ENCODE measurements around the gene HSD17B3. TPM values are rescaled to one million over a fixed set of nuclear protein-coding genes. Genes with fewer than 3 reads are reported as not detected.

Gene HSD17B3
- total and polyA plus RNA-seq, 10 of the 15 experiments (the other 5 are each of a cell fraction or from before 2014, with no cell fraction given), result not detected

DNA sequence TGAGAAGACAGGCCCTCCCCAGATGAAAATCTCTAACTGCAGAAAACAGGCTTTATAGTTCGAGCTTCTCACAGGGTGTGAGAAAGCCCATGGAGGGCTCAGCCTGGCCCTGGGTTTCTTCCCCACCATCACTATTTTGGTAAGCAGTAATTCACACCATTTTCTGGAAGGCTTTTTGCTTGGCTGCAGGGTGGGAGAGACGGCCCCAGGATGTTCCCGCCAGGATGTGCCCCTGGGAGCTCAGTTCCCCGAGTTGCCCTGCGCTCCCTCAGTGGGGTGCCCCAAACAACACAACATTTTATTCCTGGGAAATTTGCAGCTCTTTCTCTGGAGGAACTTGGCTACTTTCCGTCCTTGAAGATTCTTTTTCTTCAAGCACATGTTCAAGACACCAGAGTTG lies 100.8 kb downstream of the HSD17B3 start:
- TF ChIP-seq HCFC1 (IDR thresholded peaks at IDR 0.05; ENCODE audit: low read length) (no peak), RBBP5 (conservative IDR thresholded peaks at IDR 0.05) (no peak), BACH1 (IDR thresholded peaks at IDR 0.05; ENCODE audit: borderline replicate concordance) (no peak), MEF2A (IDR thresholded peaks at IDR 0.05; ENCODE audit: insufficient read depth, low read depth, low read length) (no peak), SP1 (IDR thresholded peaks at IDR 0.05; ENCODE audit: low read depth, low read length) (no peak), POLR2AphosphoS2 (IDR thresholded peaks at IDR 0.05; ENCODE audit: low read depth, low read length) (no peak), CHD2 (IDR thresholded peaks at IDR 0.05; ENCODE audit: borderline replicate concordance, low read depth, low read length) (no peak), ZBED1 (IDR thresholded peaks at IDR 0.05; ENCODE audit: borderline replicate concordance) (no peak), ZNF384 (IDR thresholded peaks at IDR 0.05; ENCODE audit: borderline replicate concordance, low read depth, low read length) (no peak), MYC (IDR thresholded peaks at IDR 0.05; ENCODE audit: insufficient read depth, insufficient read length, insufficient replicate concordance, low read length, severe bottlenecking) (no peak), NR2C2 (IDR thresholded peaks at IDR 0.05; ENCODE audit: borderline replicate concordance, control insufficient read depth, insufficient read length, low read depth) (no peak), EZH2 (IDR thresholded peaks at IDR 0.05; ENCODE audit: borderline replicate concordance, control insufficient read depth, low read depth, low read length) (no peak)
- TF ChIP-seq, protein P1, sequence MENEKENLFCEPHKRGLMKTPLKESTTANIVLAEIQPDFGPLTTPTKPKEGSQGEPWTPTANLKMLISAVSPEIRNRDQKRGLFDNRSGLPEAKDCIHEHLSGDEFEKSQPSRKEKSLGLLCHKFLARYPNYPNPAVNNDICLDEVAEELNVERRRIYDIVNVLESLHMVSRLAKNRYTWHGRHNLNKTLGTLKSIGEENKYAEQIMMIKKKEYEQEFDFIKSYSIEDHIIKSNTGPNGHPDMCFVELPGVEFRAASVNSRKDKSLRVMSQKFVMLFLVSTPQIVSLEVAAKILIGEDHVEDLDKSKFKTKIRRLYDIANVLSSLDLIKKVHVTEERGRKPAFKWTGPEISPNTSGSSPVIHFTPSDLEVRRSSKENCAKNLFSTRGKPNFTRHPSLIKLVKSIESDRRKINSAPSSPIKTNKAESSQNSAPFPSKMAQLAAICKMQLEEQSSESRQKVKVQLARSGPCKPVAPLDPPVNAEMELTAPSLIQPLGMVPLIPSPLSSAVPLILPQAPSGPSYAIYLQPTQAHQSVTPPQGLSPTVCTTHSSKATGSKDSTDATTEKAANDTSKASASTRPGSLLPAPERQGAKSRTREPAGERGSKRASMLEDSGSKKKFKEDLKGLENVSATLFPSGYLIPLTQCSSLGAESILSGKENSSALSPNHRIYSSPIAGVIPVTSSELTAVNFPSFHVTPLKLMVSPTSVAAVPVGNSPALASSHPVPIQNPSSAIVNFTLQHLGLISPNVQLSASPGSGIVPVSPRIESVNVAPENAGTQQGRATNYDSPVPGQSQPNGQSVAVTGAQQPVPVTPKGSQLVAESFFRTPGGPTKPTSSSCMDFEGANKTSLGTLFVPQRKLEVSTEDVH (IDR thresholded peaks at IDR 0.05; ENCODE audit: low read depth, partially characterized antibody), result no peak
- TF ChIP-seq, protein P2, sequence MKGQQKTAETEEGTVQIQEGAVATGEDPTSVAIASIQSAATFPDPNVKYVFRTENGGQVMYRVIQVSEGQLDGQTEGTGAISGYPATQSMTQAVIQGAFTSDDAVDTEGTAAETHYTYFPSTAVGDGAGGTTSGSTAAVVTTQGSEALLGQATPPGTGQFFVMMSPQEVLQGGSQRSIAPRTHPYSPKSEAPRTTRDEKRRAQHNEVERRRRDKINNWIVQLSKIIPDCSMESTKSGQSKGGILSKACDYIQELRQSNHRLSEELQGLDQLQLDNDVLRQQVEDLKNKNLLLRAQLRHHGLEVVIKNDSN (IDR thresholded peaks at IDR 0.05; ENCODE audit: borderline replicate concordance, extremely low read length, insufficient read depth, low read depth, low read length), result no peak
- TF ChIP-seq, protein P3, sequence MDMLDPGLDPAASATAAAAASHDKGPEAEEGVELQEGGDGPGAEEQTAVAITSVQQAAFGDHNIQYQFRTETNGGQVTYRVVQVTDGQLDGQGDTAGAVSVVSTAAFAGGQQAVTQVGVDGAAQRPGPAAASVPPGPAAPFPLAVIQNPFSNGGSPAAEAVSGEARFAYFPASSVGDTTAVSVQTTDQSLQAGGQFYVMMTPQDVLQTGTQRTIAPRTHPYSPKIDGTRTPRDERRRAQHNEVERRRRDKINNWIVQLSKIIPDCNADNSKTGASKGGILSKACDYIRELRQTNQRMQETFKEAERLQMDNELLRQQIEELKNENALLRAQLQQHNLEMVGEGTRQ (IDR thresholded peaks at IDR 0.05; ENCODE audit: borderline replicate concordance, low read depth, low read length), result no peak
- in situ Hi-C loops (cut with MboI), result loop anchor here (25.0 kb wide), 1 partner anchor 1514 kb away; no protein-coding TSS in a partner anchor
- intact Hi-C loops (cut with micrococcal nuclease; ENCODE audit: unreplicated experiment), result no loop called here
- Histone ChIP-seq H3K27ac (ENCODE audit: control insufficient read depth, insufficient read depth) (no peak overlapping the region), H3K36me3 (ENCODE audit: control insufficient read depth in 2 of 2, insufficient read depth in 2 of 2, low read length in 1 of 2) (no peaks in the 10 kb centered on the region), H3K9ac (ENCODE audit: control insufficient read depth, insufficient read depth, low read length) (no peak overlapping the region), H3K9me3 (replicated peaks; ENCODE audit: control insufficient read depth, insufficient read depth, low read length) (no peaks in the 10 kb centered on the region; the same call in 2 of the 3 replicates), H4K20me1 (ENCODE audit: control insufficient read depth, insufficient read depth) (no peaks in the 10 kb centered on the region), H3K4me1 (ENCODE audit: control insufficient read depth, insufficient read depth, low read length) (no peaks in the 10 kb centered on the region), H3K27me3 (replicated peaks in 1 of 2; ENCODE audit: control insufficient read depth in 2 of 2, insufficient read depth in 2 of 2, low read length in 1 of 2) (no peaks in the 10 kb centered on the region; a peak in 2 of 4 replicates), H3K79me2 (ENCODE audit: control insufficient read depth, insufficient read depth, low read length) (no peaks in the 10 kb centered on the region), H3K4me3 (no peak overlapping the region), H2AFZ (ENCODE audit: control insufficient read depth, low read depth, low read length) (no peak overlapping the region), H3K4me2 (ENCODE audit: control insufficient read depth, insufficient read depth) (no peak overlapping the region)
- WGBS (ENCODE audit: insufficient coverage, insufficient replicate concordance, low lambda C conversion rate, missing lambda C conversion rate), result 34% methylated on average over 6 of the region's 6 CpGs
- BruUV-seq (replicated peaks), result no TSS peak
- CTCF ChIA-PET, result no interaction called here
- DNase-seq (ENCODE audit: low read depth, low spot score) (no peak), FAIRE-seq (no peak), ATAC-seq (no peak)
- RAD21 ChIA-PET (ENCODE audit: unreplicated experiment), result no interaction called here
- POLR2A ChIA-PET, result no interaction called here
- SMC1A ChIA-PET (ENCODE audit: uncharacterized antibody, unreplicated experiment), result no interaction called here
